Iris pigment epithelial cell (primary cell): ENCODE measurements around the gene SLC35A5.

Experiments
- DNase-seq: peaks from one replicate; pipeline ENCODE4 v3.0.0-alpha.2; 2011; ENCODE audit warnings: low read depth

The SLC35A5 gene

GRCh38 chr3:112627419-112627818 is 65.6 kb downstream of the SLC35A5 start:
- no peak for DNase-seq

DNA sequence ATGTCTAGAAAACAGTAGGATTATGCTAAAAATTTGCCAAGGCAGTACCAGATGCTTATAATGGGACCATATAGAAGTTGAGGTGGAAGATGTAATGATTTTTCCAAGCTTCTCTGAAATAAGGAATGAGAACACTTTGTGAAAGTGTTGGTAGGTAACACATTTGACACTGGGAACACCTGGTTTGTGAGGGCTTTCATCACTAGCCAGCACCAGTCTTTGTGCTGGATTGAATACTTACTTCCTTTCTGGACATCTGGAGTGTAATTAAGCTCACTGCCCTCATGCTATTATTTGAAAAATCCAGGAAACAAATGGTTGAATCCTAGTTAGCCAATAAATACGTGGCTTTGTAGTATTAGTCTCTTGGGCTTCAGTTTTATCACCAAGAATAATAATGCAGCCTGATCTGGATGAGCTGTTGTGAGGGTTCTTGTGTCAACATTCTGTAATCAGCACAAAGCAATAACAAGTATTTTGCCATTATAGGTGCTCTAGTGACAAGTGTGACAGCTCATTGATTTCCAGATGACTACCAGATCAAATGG is 66.1 kb downstream of the SLC35A5 start:
- DNase-seq = no peak

- peak; percentile 96 for DNase-seq
Observed at GRCh38 chr3:112629425-112629824, 67.6 kb downstream of the SLC35A5 start.

- DNase-seq = no peak
Observed at GRCh38 chr3:112631257-112631656, 69.4 kb downstream of the SLC35A5 start.

GRCh38 chr3:112632596-112632995 is 70.8 kb downstream of the SLC35A5 start:
- no peak for DNase-seq

GRCh38 chr3:112633191-112633590 is 71.3 kb downstream of the SLC35A5 start:
- DNase-seq = no peak

DNA sequence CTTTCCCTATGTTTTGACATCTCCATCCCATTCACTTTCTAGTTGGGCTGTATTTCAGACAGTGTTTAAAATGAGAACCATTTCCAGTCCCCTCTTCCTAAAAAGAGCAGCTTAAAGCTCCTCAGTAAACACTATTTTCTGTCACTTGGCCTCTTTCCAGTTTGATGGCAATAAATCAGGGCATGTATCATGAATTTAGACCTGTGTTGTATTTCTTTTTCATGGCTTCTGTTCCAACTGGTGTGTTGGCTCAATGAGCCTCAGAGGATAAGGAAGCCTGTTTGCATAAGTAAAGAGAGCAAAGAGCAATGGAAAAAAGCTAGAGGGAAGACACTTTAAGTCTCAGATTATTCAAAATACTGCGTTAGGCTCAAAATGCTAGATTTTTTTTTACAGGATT is 71.9 kb downstream of the SLC35A5 start:
- DNase-seq = no peak

- DNase-seq = no peak
Observed at GRCh38 chr3:112634786-112635541, 73.1 kb downstream of the SLC35A5 start.
